DOHH2 (cell line): ENCODE results near the gene PHF8.

Experiments
- H3F3A ChIP-seq: fragments of 200-600 bp; sonication (generic), shearing (Covaris generic); 2 replicates; pipeline ENCODE4 v1.6.0; 2016; ENCODE audit warnings: antibody characterized with exemption, mild to moderate bottlenecking; ENCODE audit not compliant: control insufficient read depth, insufficient read depth
- H3K27ac ChIP-seq: fragments of 200-600 bp; sonication (generic); 2 replicates; pipeline ENCODE4 v1.5.1; 2014; ENCODE audit warnings: low read depth, mild to moderate bottlenecking, low read length, moderate library complexity
- H3K27me3 ChIP-seq: fragments of 200-600 bp; sonication (generic); 2 replicates; pipeline ENCODE4 v1.6.1; 2014; ENCODE audit warnings: mild to moderate bottlenecking, low read length, mixed read lengths; ENCODE audit not compliant: control insufficient read depth
- H3K36me3 ChIP-seq: fragments of 200-600 bp; sonication (generic); 2 replicates; pipeline ENCODE4 v1.6.1; 2014; ENCODE audit warnings: mild to moderate bottlenecking, low read length, moderate library complexity, mixed read lengths; ENCODE audit not compliant: control insufficient read depth
- H3K4me1 ChIP-seq: fragments of 200-600 bp; sonication (generic); 2 replicates; pipeline ENCODE4 v1.6.1; 2014; ENCODE audit warnings: mild to moderate bottlenecking, low read length, mixed read lengths; ENCODE audit not compliant: control insufficient read depth
- H3K4me2 ChIP-seq: fragments of 200-600 bp; sonication (generic); 2 replicates; pipeline ENCODE4 v1.6.0; 2014; ENCODE audit warnings: mild to moderate bottlenecking, low read length, moderate library complexity
- H3K4me3 ChIP-seq: fragments of 200-600 bp; sonication (generic); 2 replicates; pipeline ENCODE4 v1.5.1; 2014; ENCODE audit warnings: mild to moderate bottlenecking, low read length, mixed read lengths
- H3K79me2 ChIP-seq: fragments of 200-600 bp; sonication (generic); 2 replicates; pipeline ENCODE4 v1.6.1; 2014; ENCODE audit warnings: mild to moderate bottlenecking, low read length, mixed read lengths; ENCODE audit not compliant: control insufficient read depth
- H3K9me2 ChIP-seq: fragments of 200-600 bp; sonication (generic); replicated peaks from 2 replicates; pipeline ENCODE4 v1.6.1; 2014; ENCODE audit warnings: mild to moderate bottlenecking, low read length, mixed read lengths; ENCODE audit not compliant: control insufficient read depth
- H3K9me3 ChIP-seq: fragments of 200-600 bp; sonication (generic); 2 replicates; pipeline ENCODE4 v1.6.1; 2014; ENCODE audit warnings: antibody characterized with exemption, low read length, mixed read lengths; ENCODE audit not compliant: control insufficient read depth, insufficient read depth
- H4K20me1 ChIP-seq: fragments of 200-600 bp; sonication (generic); 2 replicates; pipeline ENCODE4 v1.6.0; 2014; ENCODE audit warnings: low read depth, mild to moderate bottlenecking, antibody characterized with exemption, low read length, moderate library complexity; ENCODE audit not compliant: control insufficient read depth, insufficient read depth
- CTCF ChIP-seq: fragments of 200-600 bp; sonication (generic); IDR thresholded peaks from one replicate; pipeline ENCODE4 v1.5.1; 2014; ENCODE audit warnings: antibody characterized with exemption, mild to moderate bottlenecking, low read depth, low read length; ENCODE audit not compliant: poor library complexity, severe bottlenecking
- EZH2phosphoT487 ChIP-seq: fragments of 200-600 bp; sonication (generic); IDR thresholded peaks from 2 replicates; pipeline ENCODE4 v1.6.1; 2017; ENCODE audit warnings: borderline replicate concordance, mild to moderate bottlenecking, antibody characterized with exemption, low read length, moderate library complexity, mixed read lengths

PHF8 gene

GRCh38 chrX:54076903-54077302 is 32.6 kb upstream of the PHF8 start:
- H3F3A ChIP-seq: no peaks in the 10 kb centered on the region
- no peaks in the 10 kb centered on the region for H3K36me3 ChIP-seq
- no peak overlapping the region for H3K4me3 ChIP-seq
- TF ChIP-seq CTCF (no peak), EZH2phosphoT487 (no peak)
- H3K9me2 ChIP-seq: no peaks in the 10 kb centered on the region
- H3K4me2 ChIP-seq: no peak overlapping the region
- H3K79me2 ChIP-seq: no peaks in the 10 kb centered on the region
- no peaks in the 10 kb centered on the region for H4K20me1 ChIP-seq
- H3K27me3 ChIP-seq: no peaks in the 10 kb centered on the region
- no peaks in the 10 kb centered on the region for H3K9me3 ChIP-seq
- H3K4me1 ChIP-seq: no peaks in the 10 kb centered on the region
- no peak overlapping the region for H3K27ac ChIP-seq

GRCh38 chrX:54074826-54075225 is 30.6 kb upstream of the PHF8 start:
- Histone ChIP-seq H3K4me3 (no peak overlapping the region), H3K36me3 (no peaks in the 10 kb centered on the region), H3K9me3 (no peaks in the 10 kb centered on the region), H3F3A (no peaks in the 10 kb centered on the region), H3K4me2 (no peak overlapping the region), H3K79me2 (no peaks in the 10 kb centered on the region), H3K27ac (no peak overlapping the region), H3K9me2 (no peaks in the 10 kb centered on the region), H4K20me1 (no peaks in the 10 kb centered on the region), H3K27me3 (no peaks in the 10 kb centered on the region), H3K4me1 (no peaks in the 10 kb centered on the region)
- TF ChIP-seq EZH2phosphoT487 (no peak), CTCF (no peak)

GRCh38 chrX:54067766-54068165 is 23.5 kb upstream of the PHF8 start:
- Histone ChIP-seq H3K27ac (no peak overlapping the region), H3K79me2 (no peaks in the 10 kb centered on the region), H3K36me3 (no peaks in the 10 kb centered on the region), H3K4me1 (no peaks in the 10 kb centered on the region), H3K27me3 (no peaks in the 10 kb centered on the region), H3K9me3 (no peaks in the 10 kb centered on the region), H3K4me3 (no peak overlapping the region), H3K4me2 (no peak overlapping the region), H3K9me2 (no peaks in the 10 kb centered on the region), H4K20me1 (no peaks in the 10 kb centered on the region), H3F3A (no peaks in the 10 kb centered on the region)
- TF ChIP-seq CTCF: no peak
- no peak for TF ChIP-seq EZH2phosphoT487

- TF ChIP-seq EZH2phosphoT487 (no peak), CTCF (no peak)
- no peaks in the 10 kb centered on the region for H3K4me1 ChIP-seq
- H3K36me3 ChIP-seq: no peaks in the 10 kb centered on the region
Measured at GRCh38 chrX:54066841-54067240, 22.6 kb upstream of the PHF8 start.

More at GRCh38 chrX:54066841-54067240, 22.6 kb upstream of the PHF8 start:
- no peaks in the 10 kb centered on the region for H3F3A ChIP-seq
- H3K9me2 ChIP-seq: no peaks in the 10 kb centered on the region
- H3K27me3 ChIP-seq: no peaks in the 10 kb centered on the region
- H4K20me1 ChIP-seq: no peaks in the 10 kb centered on the region
- no peak overlapping the region for H3K27ac ChIP-seq
- no peak overlapping the region for H3K4me2 ChIP-seq
- H3K9me3 ChIP-seq: no peaks in the 10 kb centered on the region
- no peaks in the 10 kb centered on the region for H3K79me2 ChIP-seq
- H3K4me3 ChIP-seq: no peak overlapping the region
